ENCODE results near the gene COX8C.
A peak's percentile ranks its signal among the peaks of the same experiment; 100 is the strongest.

The COX8C gene

DNA sequence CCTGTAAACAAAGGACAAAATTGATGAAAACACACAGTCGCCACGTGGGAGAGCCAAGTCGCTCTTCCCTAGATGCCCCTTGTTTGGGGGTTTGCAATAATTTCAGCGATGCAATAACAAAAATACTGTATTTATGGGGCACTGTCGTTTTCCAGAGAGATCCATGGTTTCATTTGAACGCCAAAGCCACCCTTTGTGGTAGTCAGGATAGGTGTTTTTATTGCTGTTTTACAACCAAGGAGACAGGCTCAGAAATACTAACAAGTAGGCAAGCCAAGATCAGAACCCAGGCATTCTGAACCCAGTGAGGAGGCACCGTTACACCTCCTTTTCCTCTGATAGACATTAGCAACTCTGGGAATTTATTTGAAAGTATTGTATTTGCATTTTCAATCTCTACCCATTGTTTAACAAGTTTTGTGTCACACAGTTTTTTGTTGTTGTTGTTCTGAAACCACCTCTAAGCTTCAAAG, 13.3 kb upstream of the COX8C start:
- Histone ChIP-seq H3K79me2 (ENCODE audit: control insufficient read depth, low read length) (peaks cover 56% of the 10 kb centered on the region), H3F3A (ENCODE audit: control insufficient read depth, insufficient read depth) (peaks cover 8% of the 10 kb centered on the region; the same call in 1 of the 2 replicates), H3K36me3 (ENCODE audit: control insufficient read depth, low read length) (0 out of 2 replicates have a peak, but pooled peaks cover 5% of the 10 kb centered on the region), H3K9me2 (replicated peaks; ENCODE audit: control insufficient read depth, low read length) (no peaks in the 10 kb centered on the region; the same call in 1 of the 2 replicates), H3K27me3 (ENCODE audit: control insufficient read depth, low read length) (no peaks in the 10 kb centered on the region), H3K4me1 (ENCODE audit: control insufficient read depth, low read length) (peaks cover 35% of the 10 kb centered on the region), H3K27ac (ENCODE audit: low read depth, low read length) (peak overlapping the region; percentile 47; the same call in 1 of the 2 replicates), H3K9me3 (ENCODE audit: control insufficient read depth, insufficient read depth, low read length) (peaks cover 18% of the 10 kb centered on the region; the same call in 1 of the 2 replicates), H3K4me3 (ENCODE audit: low read length) (peak overlapping the region; percentile 91), H4K20me1 (ENCODE audit: control insufficient read depth, insufficient read depth, low read depth, low read length) (peaks cover 14% of the 10 kb centered on the region; the same call in 1 of the 2 replicates), H3K4me2 (ENCODE audit: low read length) (peak overlapping the region; percentile 74)
- TF ChIP-seq EZH2phosphoT487 (IDR thresholded peaks at IDR 0.05; ENCODE audit: borderline replicate concordance, low read length): no peak
- TF ChIP-seq, protein P1, sequence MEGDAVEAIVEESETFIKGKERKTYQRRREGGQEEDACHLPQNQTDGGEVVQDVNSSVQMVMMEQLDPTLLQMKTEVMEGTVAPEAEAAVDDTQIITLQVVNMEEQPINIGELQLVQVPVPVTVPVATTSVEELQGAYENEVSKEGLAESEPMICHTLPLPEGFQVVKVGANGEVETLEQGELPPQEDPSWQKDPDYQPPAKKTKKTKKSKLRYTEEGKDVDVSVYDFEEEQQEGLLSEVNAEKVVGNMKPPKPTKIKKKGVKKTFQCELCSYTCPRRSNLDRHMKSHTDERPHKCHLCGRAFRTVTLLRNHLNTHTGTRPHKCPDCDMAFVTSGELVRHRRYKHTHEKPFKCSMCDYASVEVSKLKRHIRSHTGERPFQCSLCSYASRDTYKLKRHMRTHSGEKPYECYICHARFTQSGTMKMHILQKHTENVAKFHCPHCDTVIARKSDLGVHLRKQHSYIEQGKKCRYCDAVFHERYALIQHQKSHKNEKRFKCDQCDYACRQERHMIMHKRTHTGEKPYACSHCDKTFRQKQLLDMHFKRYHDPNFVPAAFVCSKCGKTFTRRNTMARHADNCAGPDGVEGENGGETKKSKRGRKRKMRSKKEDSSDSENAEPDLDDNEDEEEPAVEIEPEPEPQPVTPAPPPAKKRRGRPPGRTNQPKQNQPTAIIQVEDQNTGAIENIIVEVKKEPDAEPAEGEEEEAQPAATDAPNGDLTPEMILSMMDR (IDR thresholded peaks at IDR 0.05; ENCODE audit: low read depth, low read length, poor library complexity, severe bottlenecking): no peak

DNA sequence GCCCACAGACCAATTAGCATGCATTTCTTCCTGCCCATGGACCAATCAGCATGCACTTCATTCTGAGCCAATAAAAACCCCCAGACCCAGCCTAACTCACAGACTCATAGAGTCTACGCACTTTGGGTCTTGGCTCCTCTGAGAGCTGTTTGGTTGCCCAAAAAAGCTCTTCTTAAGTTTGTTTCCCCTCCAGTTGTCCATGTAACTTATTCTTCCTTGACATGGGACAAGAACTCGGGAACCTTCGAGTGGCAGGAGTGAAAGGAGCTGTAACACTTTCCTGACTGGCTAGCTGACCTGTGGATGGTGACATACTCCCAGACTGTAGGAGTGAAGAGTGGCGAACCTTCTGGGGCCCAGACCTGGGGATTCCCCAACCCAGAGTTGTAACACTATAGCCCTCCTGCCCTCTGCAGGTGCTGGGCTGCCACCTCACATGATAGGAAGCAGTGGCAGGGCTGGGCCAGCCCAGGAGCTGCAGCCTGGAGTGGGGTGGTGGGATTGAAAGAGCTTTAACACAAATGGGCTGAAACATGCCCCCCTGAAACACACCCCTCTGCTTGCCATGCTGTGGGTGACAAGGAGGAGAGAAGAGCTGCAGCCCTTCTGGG, 9.7 kb upstream of the COX8C start:
- H3K9me2 ChIP-seq (replicated peaks; ENCODE audit: control insufficient read depth, low read length): no peaks in the 10 kb centered on the region; the same call in 1 of the 2 replicates
- no peak for TF ChIP-seq EZH2phosphoT487 (IDR thresholded peaks at IDR 0.05; ENCODE audit: borderline replicate concordance, low read length)
- TF ChIP-seq, protein P1 (IDR thresholded peaks at IDR 0.05; ENCODE audit: low read depth, low read length, poor library complexity, severe bottlenecking): no peak
- peaks cover 11% of the 10 kb centered on the region for H3K4me1 ChIP-seq (ENCODE audit: control insufficient read depth, low read length)
- peaks cover 25% of the 10 kb centered on the region; the same call in 1 of the 2 replicates for H3K9me3 ChIP-seq (ENCODE audit: control insufficient read depth, insufficient read depth, low read length)
- no peaks in the 10 kb centered on the region for H4K20me1 ChIP-seq (ENCODE audit: control insufficient read depth, insufficient read depth, low read depth, low read length)
- H3K27ac ChIP-seq (ENCODE audit: low read depth, low read length): no peak overlapping the region
- H3K79me2 ChIP-seq (ENCODE audit: control insufficient read depth, low read length): peaks cover 20% of the 10 kb centered on the region
- H3K4me2 ChIP-seq (ENCODE audit: low read length): no peak overlapping the region
- 0 out of 2 replicates have a peak, but pooled peaks cover 3% of the 10 kb centered on the region for H3K36me3 ChIP-seq (ENCODE audit: control insufficient read depth, low read length)
- H3K4me3 ChIP-seq (ENCODE audit: low read length): no peak overlapping the region
- peaks cover 8% of the 10 kb centered on the region; the same call in 1 of the 2 replicates for H3F3A ChIP-seq (ENCODE audit: control insufficient read depth, insufficient read depth)
- H3K27me3 ChIP-seq (ENCODE audit: control insufficient read depth, low read length): no peaks in the 10 kb centered on the region

DNA sequence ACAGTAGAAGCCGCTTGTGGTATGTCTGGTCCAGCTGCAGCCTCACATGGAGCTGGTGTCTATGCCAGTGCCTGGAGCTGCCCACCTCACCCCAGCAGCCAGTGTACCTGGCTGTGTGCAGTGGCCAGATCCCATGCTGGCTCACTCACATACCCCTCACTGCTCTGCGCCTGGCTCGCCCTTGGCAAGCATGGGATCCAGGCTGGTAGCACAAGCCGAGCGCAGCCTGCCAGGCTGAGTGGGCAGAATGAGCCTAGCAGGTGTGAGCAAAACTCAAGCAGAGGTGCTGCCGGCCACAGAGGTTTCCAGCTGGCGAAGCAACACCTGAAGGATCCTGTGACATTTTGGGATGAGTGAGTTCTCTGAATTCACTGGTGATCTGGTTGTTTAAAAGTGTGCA, 9.1 kb upstream of the COX8C start:
- H3K79me2 ChIP-seq (ENCODE audit: control insufficient read depth, low read length): peaks cover 15% of the 10 kb centered on the region
- H3F3A ChIP-seq (ENCODE audit: control insufficient read depth, insufficient read depth): peaks cover 8% of the 10 kb centered on the region; the same call in 1 of the 2 replicates
- no peaks in the 10 kb centered on the region for H4K20me1 ChIP-seq (ENCODE audit: control insufficient read depth, insufficient read depth, low read depth, low read length)
- no peak overlapping the region for H3K27ac ChIP-seq (ENCODE audit: low read depth, low read length)
- H3K9me2 ChIP-seq (replicated peaks; ENCODE audit: control insufficient read depth, low read length): no peaks in the 10 kb centered on the region; the same call in 1 of the 2 replicates
- no peak overlapping the region for H3K4me3 ChIP-seq (ENCODE audit: low read length)
- H3K4me1 ChIP-seq (ENCODE audit: control insufficient read depth, low read length): peaks cover 11% of the 10 kb centered on the region
- no peaks in the 10 kb centered on the region for H3K36me3 ChIP-seq (ENCODE audit: control insufficient read depth, low read length)
- H3K9me3 ChIP-seq (ENCODE audit: control insufficient read depth, insufficient read depth, low read length): peaks cover 26% of the 10 kb centered on the region; the same call in 1 of the 2 replicates
- TF ChIP-seq EZH2phosphoT487 (IDR thresholded peaks at IDR 0.05; ENCODE audit: borderline replicate concordance, low read length): no peak
- TF ChIP-seq, protein P1 (IDR thresholded peaks at IDR 0.05; ENCODE audit: low read depth, low read length, poor library complexity, severe bottlenecking): no peak
- H3K4me2 ChIP-seq (ENCODE audit: low read length): no peak overlapping the region
- H3K27me3 ChIP-seq (ENCODE audit: control insufficient read depth, low read length): no peaks in the 10 kb centered on the region

Measured in DOHH2 (cell line).